PC-9 (cell line): ENCODE data around the gene NDNF.

Experiments
- CTCF ChIP-seq: fragments of 200-600 bp; sonication (generic); conservative IDR thresholded peaks from 2 replicates; pipeline ENCODE4 v1.6.1; 2017; ENCODE audit warnings: mixed run types, antibody characterized with exemption, mild to moderate bottlenecking, moderate library complexity
- EZH2 ChIP-seq: fragments of 200-600 bp; sonication (generic); IDR thresholded peaks from 2 replicates; pipeline ENCODE4 v1.8.0; 2017; ENCODE audit warnings: antibody characterized with exemption, low read depth

DNA sequence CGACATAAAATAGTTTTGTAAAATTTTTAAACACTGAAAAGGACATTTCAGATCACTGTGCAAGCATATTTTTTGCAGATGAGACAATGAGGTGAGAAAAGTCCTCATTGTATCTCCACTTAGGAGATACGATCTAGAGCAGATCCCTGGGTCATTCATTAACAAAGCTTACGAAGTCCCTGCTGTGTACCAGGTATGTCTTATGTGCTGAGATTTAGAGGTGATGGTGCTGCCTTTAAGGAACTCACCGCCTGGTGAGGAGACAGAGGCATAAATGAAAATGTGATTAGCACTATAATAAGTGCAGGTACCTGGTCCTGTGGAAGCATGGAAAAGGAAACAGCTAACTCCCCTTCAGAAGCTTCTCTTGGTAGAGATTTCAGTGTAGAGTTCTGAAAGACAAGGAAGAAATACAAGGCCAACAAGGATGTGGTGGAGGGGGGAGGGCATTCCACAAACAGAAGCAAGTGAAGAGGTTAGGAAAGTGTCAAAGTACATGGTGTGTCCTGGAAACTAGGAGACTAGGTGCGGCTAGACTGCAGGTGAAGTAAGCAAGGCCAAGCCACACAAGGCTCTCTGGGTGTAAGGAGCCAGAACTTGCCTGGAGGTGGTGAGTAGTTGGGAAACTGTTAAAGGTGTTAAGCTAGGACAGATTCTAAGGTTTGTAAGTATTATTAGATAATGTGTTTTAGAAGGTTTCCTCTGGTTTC, 1.5 kb upstream of the NDNF start:
- TF ChIP-seq CTCF, result no peak
- no peak for TF ChIP-seq EZH2
